Ectodermal cell (in vitro differentiated cells): ENCODE data around the gene FGD3.

Source experiments
- H3K27ac ChIP-seq: 2 replicates; pipeline ENCODE4 v1.7.0; 2013; ENCODE audit warnings: mild to moderate bottlenecking, low read depth, low read length; ENCODE audit not compliant: insufficient read depth, poor library complexity, severe bottlenecking
- H3K27me3 ChIP-seq: 2 replicates; pipeline ENCODE4 v1.7.0; 2013; ENCODE audit warnings: mild to moderate bottlenecking, low read length; ENCODE audit not compliant: insufficient read depth, control insufficient read depth, poor library complexity, severe bottlenecking
- H3K36me3 ChIP-seq: one replicate; pipeline ENCODE4 v1.7.0; 2013; ENCODE audit warnings: low read length; ENCODE audit not compliant: control insufficient read depth, insufficient read depth
- H3K4me1 ChIP-seq: one replicate; pipeline ENCODE4 v1.7.0; 2013; ENCODE audit warnings: low read length; ENCODE audit not compliant: control insufficient read depth, insufficient read depth
- H3K4me3 ChIP-seq: 2 replicates; pipeline ENCODE4 v1.7.0; 2013; ENCODE audit warnings: low read depth, low read length, control low read depth; ENCODE audit not compliant: insufficient read depth
- H3K9me3 ChIP-seq: 2 replicates; pipeline ENCODE4 v1.7.0; 2013; ENCODE audit warnings: mild to moderate bottlenecking, low read length, moderate library complexity; ENCODE audit not compliant: control insufficient read depth
- WGBS, 2 experiments: methylation state at CpG; one replicate each; pipeline ENCODE4 v1.1.7; 2013; ENCODE audit warnings: missing lambda C conversion rate in 2 of 2; 5-methylcytosine and 5-hydroxymethylcytosine counted together

Gene FGD3

GRCh38 chr9:92966518-92966800 lies 19.1 kb downstream of the FGD3 start:
- Histone ChIP-seq H3K4me1 (peaks cover 21% of the 10 kb centered on the region), H3K27ac (no peak overlapping the region), H3K36me3 (no peaks in the 10 kb centered on the region), H3K4me3 (no peak overlapping the region), H3K27me3 (no peaks in the 10 kb centered on the region), H3K9me3 (no peaks in the 10 kb centered on the region)
- WGBS, 2 experiments, result 92 to 95% methylated on average over 5 of the region's 5 CpGs

GRCh38 chr9:92968081-92968480 lies 20.8 kb downstream of the FGD3 start:
- H3K27ac ChIP-seq, result no peak overlapping the region

GRCh38 chr9:92969516-92970466 lies 22.5 kb downstream of the FGD3 start:
- Histone ChIP-seq H3K4me3 (no peak overlapping the region), H3K36me3 (no peaks in the 10 kb centered on the region), H3K4me1 (peaks cover 21% of the 10 kb centered on the region), H3K9me3 (no peaks in the 10 kb centered on the region), H3K27me3 (no peaks in the 10 kb centered on the region), H3K27ac (peak overlapping the region; percentile 68)
- WGBS, 2 experiments, result 75 to 77% methylated on average over 19 of the region's 19 CpGs

More at GRCh38 chr9:92968081-92968480, 20.8 kb downstream of the FGD3 start:
- WGBS, 2 experiments, result 94 to 95% methylated on average over 8 of the region's 8 CpGs
- H3K9me3 ChIP-seq, result no peaks in the 10 kb centered on the region
- H3K27me3 ChIP-seq, result no peaks in the 10 kb centered on the region
- peaks cover 21% of the 10 kb centered on the region for H3K4me1 ChIP-seq
- no peak overlapping the region for H3K4me3 ChIP-seq
- H3K36me3 ChIP-seq, result no peaks in the 10 kb centered on the region

GRCh38 chr9:92970467-92970923 lies 23.2 kb downstream of the FGD3 start:
- H3K9me3 ChIP-seq, result no peaks in the 10 kb centered on the region
- peaks cover 21% of the 10 kb centered on the region for H3K4me1 ChIP-seq
- no peaks in the 10 kb centered on the region for H3K36me3 ChIP-seq
- no peak overlapping the region for H3K4me3 ChIP-seq
- WGBS, 2 experiments, result 63 to 68% methylated on average over 5 of the region's 5 CpGs
- H3K27ac ChIP-seq, result peak overlapping the region; percentile 84
- H3K27me3 ChIP-seq, result no peaks in the 10 kb centered on the region

- Histone ChIP-seq H3K27ac (peak overlapping the region; percentile 84), H3K4me3 (no peak overlapping the region), H3K9me3 (no peaks in the 10 kb centered on the region), H3K36me3 (no peaks in the 10 kb centered on the region), H3K4me1 (peaks cover 21% of the 10 kb centered on the region), H3K27me3 (no peaks in the 10 kb centered on the region)
- WGBS, 2 experiments, result 71 to 79% methylated on average over 4 to 5 of the region's 5 CpGs
These were observed 23.8 kb downstream of the FGD3 start for GRCh38 chr9:92971121-92971520.

GRCh38 chr9:92971776-92972175 lies 24.5 kb downstream of the FGD3 start:
- Histone ChIP-seq H3K27ac (no peak overlapping the region), H3K4me1 (peaks cover 21% of the 10 kb centered on the region), H3K4me3 (no peak overlapping the region), H3K36me3 (no peaks in the 10 kb centered on the region), H3K9me3 (no peaks in the 10 kb centered on the region), H3K27me3 (no peaks in the 10 kb centered on the region)
- 91 to 100% methylated on average over 1 of the region's 1 CpG for WGBS, 2 experiments

GRCh38 chr9:92973700-92974099 lies 26.4 kb downstream of the FGD3 start:
- H3K4me3 ChIP-seq, result no peak overlapping the region
- H3K27ac ChIP-seq, result no peak overlapping the region
- H3K4me1 ChIP-seq, result peaks cover 21% of the 10 kb centered on the region
- H3K27me3 ChIP-seq, result no peaks in the 10 kb centered on the region
- 94 to 95% methylated on average over 7 of the region's 7 CpGs for WGBS, 2 experiments
- H3K9me3 ChIP-seq, result no peaks in the 10 kb centered on the region
- no peaks in the 10 kb centered on the region for H3K36me3 ChIP-seq

- no peak overlapping the region for H3K4me3 ChIP-seq
- H3K36me3 ChIP-seq, result no peaks in the 10 kb centered on the region
- no peaks in the 10 kb centered on the region for H3K9me3 ChIP-seq
- H3K27me3 ChIP-seq, result no peaks in the 10 kb centered on the region
- H3K27ac ChIP-seq, result no peak overlapping the region
- H3K4me1 ChIP-seq, result peaks cover 18% of the 10 kb centered on the region
- WGBS, 2 experiments, result 93% methylated on average over 10 of the region's 10 CpGs
These were observed 26.9 kb downstream of the FGD3 start for GRCh38 chr9:92974161-92974661.

GRCh38 chr9:92974761-92975755 lies 27.7 kb downstream of the FGD3 start:
- Histone ChIP-seq H3K36me3 (no peaks in the 10 kb centered on the region), H3K4me3 (no peak overlapping the region), H3K9me3 (no peaks in the 10 kb centered on the region), H3K4me1 (peaks cover 10% of the 10 kb centered on the region), H3K27ac (no peak overlapping the region), H3K27me3 (no peaks in the 10 kb centered on the region)
- 90 to 93% methylated on average over 22 of the region's 22 CpGs for WGBS, 2 experiments

- Histone ChIP-seq H3K4me1 (no peaks in the 10 kb centered on the region), H3K9me3 (no peaks in the 10 kb centered on the region), H3K36me3 (no peaks in the 10 kb centered on the region), H3K4me3 (no peak overlapping the region), H3K27ac (no peak overlapping the region), H3K27me3 (no peaks in the 10 kb centered on the region)
- 89 to 92% methylated on average over 16 of the region's 16 CpGs for WGBS, 2 experiments
These were observed 29.1 kb downstream of the FGD3 start for GRCh38 chr9:92976431-92976830.
